DLD1 (cell line): ENCODE results near the gene PTN.

Source experiments
- in situ Hi-C: cut with HindIII; loops from 2 replicates; pipeline ENCODE4 v1.10.0; 2017; ENCODE audit warnings: low sequenced_read_pairs

The PTN gene

GRCh38 chr7:137343281-137343841 is at the start of gene PTN:
Gene PTN (minus strand): TSS chr7:137343733. CDS start chr7:137254973, 88,760 bp downstream.
- in situ Hi-C loops: no loop called here

- in situ Hi-C loops: no loop called here
Measured at GRCh38 chr7:137390076-137390475, 46.5 kb upstream of the PTN start.

DNA sequence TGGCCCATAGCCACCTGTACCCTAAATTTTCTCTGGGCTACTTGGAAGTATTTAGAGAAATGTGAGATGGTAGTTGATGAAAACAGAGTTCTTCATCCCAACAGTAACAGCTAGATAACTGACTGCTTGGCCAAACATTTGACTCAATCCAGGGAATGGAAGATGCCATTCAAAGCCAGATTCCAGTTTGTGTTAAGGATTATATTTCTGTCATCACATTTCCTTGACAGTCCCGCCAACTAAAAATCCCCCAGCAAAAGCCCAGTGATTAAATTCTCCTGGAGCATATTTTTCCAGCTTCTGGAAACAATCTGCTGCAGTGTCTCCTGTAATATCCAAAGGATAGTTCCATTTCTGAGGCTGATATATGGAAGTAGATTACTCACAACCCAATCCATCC is 45.4 kb upstream of the PTN start:
- in situ Hi-C loops: no loop called here

DNA sequence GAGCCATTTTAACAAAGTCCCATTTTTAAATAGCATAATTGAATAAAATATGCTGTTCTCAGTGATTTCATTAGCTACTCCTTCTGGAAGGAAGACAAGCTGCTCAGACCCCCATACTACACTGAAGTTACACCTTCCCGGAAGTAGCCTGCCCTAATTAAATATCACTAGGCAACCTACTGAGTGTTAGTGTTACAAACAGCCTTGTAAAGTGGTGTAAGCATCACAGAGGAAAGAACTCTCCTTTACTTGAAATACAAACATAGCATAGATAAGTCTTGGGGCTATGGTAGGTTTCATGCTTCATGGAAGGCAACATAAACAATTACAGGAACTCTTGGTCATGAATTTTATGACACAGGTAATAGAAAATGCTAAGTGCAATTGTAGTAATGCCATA is 43.4 kb upstream of the PTN start:
- in situ Hi-C loops: no loop called here

- in situ Hi-C loops: no loop called here
Measured at GRCh38 chr7:137381045-137381444, 37.5 kb upstream of the PTN start.

DNA sequence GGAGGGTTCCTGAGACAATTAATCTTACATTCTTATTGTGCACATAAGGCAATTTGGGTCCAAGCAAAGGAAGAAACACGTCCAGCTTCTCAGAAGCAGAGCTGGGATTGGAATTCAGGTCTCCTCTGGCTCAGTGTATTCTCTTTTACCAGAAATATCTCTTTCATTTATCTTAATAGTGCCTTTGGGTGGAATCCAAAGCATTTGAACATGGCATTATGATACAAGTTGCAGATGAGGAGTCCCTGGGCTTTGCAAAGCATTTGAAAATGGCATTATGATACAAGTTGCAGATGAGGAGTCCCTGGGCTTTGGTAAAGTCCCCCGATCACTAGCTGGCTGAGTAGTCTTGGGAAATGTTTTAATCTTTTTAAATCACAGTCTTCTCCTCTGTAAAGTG is 30.0 kb upstream of the PTN start:
- in situ Hi-C loops: no loop called here

DNA sequence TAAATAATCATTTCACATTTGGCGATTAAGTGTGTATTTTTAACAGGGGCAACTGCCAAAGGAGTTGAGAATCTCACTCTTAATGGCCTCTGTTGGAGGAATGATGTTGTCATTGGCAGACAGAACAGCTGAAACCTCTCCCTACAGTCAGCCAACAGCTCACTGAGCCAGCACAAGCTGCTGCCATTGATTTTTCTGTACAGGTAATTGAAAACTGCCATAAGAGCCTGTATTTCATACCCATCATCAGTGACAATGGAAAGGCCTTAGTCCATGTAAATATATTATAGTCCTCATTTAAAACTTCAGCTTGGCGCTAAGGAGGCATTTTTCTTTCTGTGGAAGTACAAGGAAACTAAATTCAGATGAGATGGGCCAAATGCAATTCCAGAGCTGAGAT is 28.1 kb upstream of the PTN start:
- in situ Hi-C loops: no loop called here

- in situ Hi-C loops: no loop called here
Measured at GRCh38 chr7:137366995-137367394, 23.5 kb upstream of the PTN start.

DNA sequence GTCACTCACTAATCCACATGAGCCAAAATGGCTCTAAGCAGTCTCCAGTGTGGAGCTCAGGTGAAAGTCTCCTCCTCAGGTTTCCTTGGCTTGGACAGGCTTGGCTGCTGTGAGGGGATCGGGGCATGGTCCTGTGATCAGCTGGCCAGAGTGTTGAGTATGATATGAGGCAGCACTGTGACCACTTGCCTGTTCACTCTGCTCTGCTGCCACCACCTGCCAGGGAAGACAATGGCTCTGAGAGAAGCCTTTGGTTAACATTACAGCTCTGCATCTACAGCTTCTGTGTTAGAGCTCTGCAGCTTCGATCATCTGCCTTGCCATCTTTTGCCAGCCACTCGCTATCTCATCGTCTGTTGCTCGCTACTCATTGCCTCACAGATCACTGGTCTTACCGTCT is 20.1 kb upstream of the PTN start:
- in situ Hi-C loops: no loop called here

DNA sequence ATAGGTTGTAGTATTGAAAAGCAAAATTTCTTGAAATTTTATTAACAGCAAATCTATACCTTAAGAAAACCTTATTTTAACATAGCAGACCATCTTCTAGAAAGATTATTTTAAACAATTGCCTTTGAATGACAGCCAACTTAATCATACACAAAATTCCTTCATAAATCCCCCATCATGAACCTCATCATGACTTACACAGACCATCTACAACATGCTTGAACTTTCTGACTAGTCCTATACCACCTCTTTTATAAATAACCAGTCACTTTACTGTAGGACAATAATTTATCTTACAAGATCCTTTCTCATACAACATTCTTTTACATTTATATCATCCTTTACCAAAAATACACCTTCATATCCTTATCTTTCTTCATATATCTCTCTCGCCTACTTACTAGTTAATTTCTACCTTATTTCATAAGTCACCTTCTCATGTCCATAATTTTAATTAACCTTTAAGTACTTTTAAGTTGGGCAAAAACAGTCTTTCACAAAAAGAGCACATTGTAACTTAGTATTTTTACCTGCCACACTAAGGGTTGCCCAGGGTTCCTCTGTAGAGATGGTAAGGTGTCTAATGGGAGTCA is 16.6 kb upstream of the PTN start:
- in situ Hi-C loops: no loop called here

DNA sequence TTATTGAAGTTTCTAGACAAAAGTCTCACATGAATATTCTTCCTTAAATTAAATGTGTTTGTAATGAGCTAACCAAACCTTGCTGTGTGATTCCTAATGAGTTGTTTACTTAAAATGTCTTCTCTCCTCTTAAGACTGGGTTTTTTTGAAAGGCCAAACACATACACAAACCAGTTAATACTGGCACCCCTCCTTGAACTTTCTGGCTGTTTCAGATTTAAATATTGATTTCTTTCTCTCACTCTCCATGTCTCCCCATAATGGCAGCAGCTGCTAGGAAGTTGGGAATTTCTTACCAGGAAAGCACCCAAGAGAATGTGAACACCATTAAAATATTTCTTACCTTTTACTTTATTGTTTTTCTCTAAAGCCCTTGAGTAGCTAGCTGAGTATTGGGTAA is 11.4 kb upstream of the PTN start:
- in situ Hi-C loops: no loop called here

DNA sequence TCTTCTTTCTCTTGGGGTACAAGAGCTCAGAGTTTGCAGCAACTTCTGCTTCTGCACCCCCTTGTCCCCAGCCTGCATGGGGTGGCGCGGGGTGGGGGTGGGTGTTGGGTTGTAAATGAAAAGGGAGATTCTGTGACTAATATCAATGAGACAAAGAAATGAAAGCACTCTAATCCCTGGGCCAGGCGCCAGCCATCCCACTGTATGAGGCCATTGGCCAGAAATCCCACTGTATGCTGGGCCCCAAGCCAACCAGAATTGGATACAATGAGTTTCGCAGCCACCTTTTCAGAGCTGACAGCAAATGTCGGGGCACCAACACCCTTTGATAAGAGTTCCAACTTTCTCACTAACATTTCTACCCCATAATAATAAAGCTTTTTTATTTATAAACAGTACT is 10.9 kb upstream of the PTN start:
- in situ Hi-C loops: no loop called here

GRCh38 chr7:137351941-137352340 is 8.4 kb upstream of the PTN start:
- in situ Hi-C loops: no loop called here

- in situ Hi-C loops: no loop called here
Measured at GRCh38 chr7:137345799-137346449, 2.4 kb upstream of the PTN start.

DNA sequence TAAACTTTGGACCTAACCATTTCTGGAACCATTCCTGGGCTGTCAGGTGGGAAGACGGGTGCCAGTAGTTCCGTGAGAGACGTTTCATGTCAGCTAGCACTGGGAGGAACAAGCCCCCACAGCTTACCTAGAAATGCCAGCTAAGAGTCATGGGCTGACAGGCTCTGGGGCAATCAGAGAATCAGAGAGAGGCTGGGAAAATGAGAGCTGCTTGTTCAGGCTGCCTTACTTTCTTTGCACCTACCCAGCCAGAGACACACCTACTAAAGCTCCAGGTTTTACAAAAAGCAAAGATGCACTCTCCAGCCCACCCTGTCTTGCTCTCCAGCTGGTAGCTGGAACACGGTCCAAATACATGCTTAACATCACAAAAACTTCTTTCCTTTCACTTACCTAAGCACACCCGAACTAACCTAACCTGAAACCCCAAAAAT is 688 bp downstream of the PTN start:
- in situ Hi-C loops: no loop called here

DNA sequence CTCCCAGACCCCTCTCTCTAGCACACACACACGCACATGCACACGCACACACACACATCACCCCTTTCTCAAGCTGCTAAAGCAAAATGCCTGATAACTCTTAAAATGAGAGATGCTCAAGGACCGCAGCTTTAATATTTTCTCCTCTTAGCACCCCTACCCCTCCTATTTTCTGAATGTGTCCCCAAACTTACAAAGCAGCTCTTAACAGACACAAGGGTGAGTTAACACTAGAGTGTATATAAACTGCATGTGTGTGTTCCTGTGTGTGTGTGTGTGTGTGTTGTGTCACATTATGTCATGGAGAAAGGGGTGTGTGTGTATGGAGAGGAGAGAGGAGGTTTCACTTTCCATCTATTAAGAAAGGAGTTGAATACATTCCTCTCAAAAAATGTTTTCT is 1.3 kb downstream of the PTN start:
- in situ Hi-C loops: no loop called here

GRCh38 chr7:137337902-137338301 is 5.6 kb downstream of the PTN start:
- in situ Hi-C loops: no loop called here

DNA sequence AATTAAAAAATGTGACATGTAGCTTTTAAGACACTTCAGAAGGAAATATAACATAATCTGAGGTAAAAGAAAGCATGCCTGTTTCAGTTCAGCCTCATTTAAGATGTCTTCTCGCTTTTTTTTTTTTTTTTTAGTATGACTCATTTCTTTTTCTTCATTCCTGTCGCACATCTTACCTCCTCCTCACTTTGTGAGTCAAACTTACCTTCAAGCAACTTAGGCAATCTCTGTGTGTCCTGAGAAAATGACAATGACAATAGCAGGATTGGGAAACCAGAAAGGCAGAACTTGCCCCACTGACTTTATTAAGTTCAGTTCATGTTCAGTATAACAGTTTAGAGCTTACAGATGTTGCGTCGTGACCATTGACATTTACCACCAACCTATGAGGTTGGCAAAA is 7.7 kb downstream of the PTN start:
- in situ Hi-C loops: no loop called here

GRCh38 chr7:137331378-137331777 is 12.2 kb downstream of the PTN start:
- in situ Hi-C loops: no loop called here

GRCh38 chr7:137329411-137329810 is 14.1 kb downstream of the PTN start:
- in situ Hi-C loops: no loop called here

DNA sequence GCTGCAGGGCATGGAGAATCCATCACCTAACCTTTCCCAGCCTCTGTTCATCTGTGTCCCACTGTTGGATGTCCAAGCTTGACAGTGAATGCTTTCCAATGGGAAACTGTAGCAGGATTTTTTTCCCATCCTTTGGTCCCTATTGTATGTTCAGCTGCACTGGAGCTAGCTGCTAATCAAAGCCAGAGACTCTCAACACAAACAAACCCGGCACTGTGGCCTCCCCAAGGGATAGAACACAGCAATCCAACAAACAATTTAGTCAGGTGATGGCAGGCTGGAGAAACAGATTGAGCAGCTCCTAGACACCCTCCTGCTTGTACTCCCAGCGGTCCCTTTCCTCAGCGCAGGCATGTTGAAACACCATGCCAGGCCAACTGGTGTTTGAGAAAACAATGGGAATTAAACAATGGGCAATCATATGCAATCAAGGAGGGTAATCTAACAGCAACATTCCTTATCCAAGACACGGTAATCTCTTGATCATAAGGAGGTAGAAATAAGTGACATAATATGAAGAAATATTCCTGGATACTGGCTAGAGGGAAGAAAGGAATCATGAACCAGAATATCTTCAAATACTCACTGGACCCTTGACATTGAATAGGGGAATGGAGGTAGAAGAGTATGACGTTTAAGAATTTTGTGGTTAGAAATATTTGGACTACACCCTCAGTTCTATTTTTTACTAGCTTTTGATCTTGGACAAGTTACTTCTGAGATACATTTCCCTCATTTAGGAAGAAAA is 15.0 kb downstream of the PTN start:
- in situ Hi-C loops: no loop called here

- in situ Hi-C loops: no loop called here
Measured at GRCh38 chr7:137325927-137326326, 17.6 kb downstream of the PTN start.
